CD14-positive monocyte (primary cell): ENCODE data around the gene MAU2. TPM values are rescaled to one million over a fixed set of nuclear protein-coding genes. Genes with fewer than 3 reads are reported as not detected.
"Not testable (repeated sequence)": the region's sequence is repeated elsewhere in the genome, so short reads cannot be mapped to it uniquely, and the experiment has no call there.

Source experiments
- DNase-seq, 3 donors: peaks; one replicate each; pipeline ENCODE4 v3.0.0-alpha.2; 2011 to 2022
- H2AFZ ChIP-seq: 2 replicates; pipeline ENCODE4 v1.6.0; 2012; ENCODE audit warnings: mild to moderate bottlenecking, low read depth, low read length, inconsistent platforms; ENCODE audit not compliant: insufficient read depth, poor library complexity, severe bottlenecking
- H3K27ac ChIP-seq, 2 donors: 1 replicate in 1 of 2; 2 replicates in 1 of 2; pipeline ENCODE4 v1.5.1; 2012 to 2013; ENCODE audit warnings: low read length in 2 of 2, control low read depth in 1 of 2, inconsistent platforms in 1 of 2, low read depth in 1 of 2, mild to moderate bottlenecking in 1 of 2
- H3K27me3 ChIP-seq, 2 donors: one replicate each; pipeline versions ENCODE4 v1.6.0 to v1.6.1; 2011 to 2013; ENCODE audit warnings: low read length in 2 of 2; ENCODE audit not compliant: control insufficient read depth in 2 of 2, insufficient read depth in 2 of 2
- H3K36me3 ChIP-seq, 2 donors: replicated peaks in 1 of 2; 1 replicate in 1 of 2; 2 replicates in 1 of 2; pipeline versions ENCODE4 v1.5.1 to v1.6.1; 2012 to 2013; ENCODE audit warnings: low read length in 2 of 2, control low read depth in 1 of 2, inconsistent platforms in 1 of 2, mild to moderate bottlenecking in 1 of 2; ENCODE audit not compliant: insufficient read depth in 2 of 2, control insufficient read depth in 1 of 2
- H3K4me1 ChIP-seq, 2 donors: 1 replicate in 1 of 2; 2 replicates in 1 of 2; pipeline versions ENCODE4 v1.5.1 to v1.6.1; 2012 to 2013; ENCODE audit warnings: low read length in 2 of 2, control low read depth in 1 of 2, inconsistent platforms in 1 of 2, mild to moderate bottlenecking in 1 of 2, moderate library complexity in 1 of 2; ENCODE audit not compliant: insufficient read depth in 2 of 2, control insufficient read depth in 1 of 2
- H3K4me2 ChIP-seq: replicated peaks from 2 replicates; pipeline ENCODE3; 2012; ENCODE audit warnings: low read length, moderate library complexity, mild to moderate bottlenecking; ENCODE audit not compliant: poor library complexity, severe bottlenecking; ENCODE audit errors: extremely low read depth
- H3K4me3 ChIP-seq, 3 experiments: fragments of 200-600 bp in 1 of 3; sonication (generic) in 1 of 3; replicated peaks in 1 of 3; 1 replicate in 2 of 3; 2 replicates in 1 of 3; pipeline ENCODE4 v1.5.1; 2011 to 2013; ENCODE audit warnings: low read length in 3 of 3, mild to moderate bottlenecking in 3 of 3, control low read depth in 2 of 3, low read depth in 2 of 3, inconsistent platforms in 1 of 3, moderate library complexity in 1 of 3
- H3K79me2 ChIP-seq: 2 replicates; pipeline ENCODE4 v1.6.0; 2012; ENCODE audit warnings: mild to moderate bottlenecking, control low read depth, inconsistent platforms, low read length, moderate library complexity; ENCODE audit not compliant: insufficient read depth
- H3K9ac ChIP-seq: 2 replicates; pipeline ENCODE4 v1.6.0; 2017; ENCODE audit warnings: low read length, mild to moderate bottlenecking; ENCODE audit not compliant: insufficient read depth, poor library complexity, severe bottlenecking
- H3K9me3 ChIP-seq, 2 donors: replicated peaks in 1 of 2; 1 replicate in 1 of 2; 2 replicates in 1 of 2; pipeline versions ENCODE4 v1.5.1 to v1.6.1; 2012 to 2013; ENCODE audit warnings: low read length in 2 of 2, control low read depth in 1 of 2; ENCODE audit not compliant: control insufficient read depth in 1 of 2, insufficient read depth in 1 of 2
- H4K20me1 ChIP-seq: 2 replicates; pipeline ENCODE4 v1.6.0; 2012; ENCODE audit warnings: mild to moderate bottlenecking, low read length, control low read depth, moderate library complexity; ENCODE audit not compliant: insufficient read depth
- H3K27ac Mint-ChIP-seq, 7 donors: one replicate each; pipeline ENCODE4 v1.8.0; 2020; ENCODE audit warnings: mild to moderate bottlenecking in 7 of 7, mixed read lengths in 7 of 7, moderate library complexity in 6 of 7, inconsistent platforms in 2 of 7
- H3K27me3 Mint-ChIP-seq, 3 donors: one replicate each; pipeline ENCODE4 v1.8.0; 2021 to 2022; ENCODE audit warnings: low read depth in 3 of 3, mild to moderate bottlenecking in 3 of 3, mixed read lengths in 3 of 3, moderate library complexity in 3 of 3, inconsistent platforms in 1 of 3
- H3K36me3 Mint-ChIP-seq, 2 donors: one replicate each; pipeline ENCODE4 v1.8.0; 2020; ENCODE audit warnings: mixed read lengths in 2 of 2, inconsistent platforms in 1 of 2, mild to moderate bottlenecking in 1 of 2
- H3K4me1 Mint-ChIP-seq: one replicate; pipeline ENCODE4 v1.8.0; 2020; ENCODE audit warnings: mild to moderate bottlenecking, mixed read lengths
- H3K4me3 Mint-ChIP-seq, 2 donors: one replicate each; pipeline ENCODE4 v1.8.0; 2020; ENCODE audit warnings: mild to moderate bottlenecking in 2 of 2, mixed read lengths in 2 of 2, moderate library complexity in 1 of 2
- H3K9me3 Mint-ChIP-seq, 7 donors: one replicate each; pipeline ENCODE4 v1.8.0; 2020 to 2022; ENCODE audit warnings: mixed read lengths in 7 of 7, mild to moderate bottlenecking in 6 of 7, moderate library complexity in 6 of 7, inconsistent platforms in 2 of 7
- CTCF ChIP-seq: fragments of 200-600 bp; IDR thresholded peaks from one replicate; pipeline ENCODE4 v1.8.0; 2022; ENCODE audit warnings: antibody characterized with exemption, mild to moderate bottlenecking
- WGBS: methylation state at CpG from one replicate; pipeline ENCODE4 v1.1.5; 2013; ENCODE audit warnings: missing lambda C conversion rate; ENCODE audit not compliant: insufficient coverage; 5-methylcytosine and 5-hydroxymethylcytosine counted together
- intact Hi-C, 2 donors: fragments of 100-400 bp; cut with micrococcal nuclease; formaldehyde crosslinking; loops; one replicate each; pipeline versions ENCODE4 v1.15.0 to v1.15.1; 2023
- polyA plus RNA-seq, 3 donors: library from polyadenylated mRNA; depleted of rRNA in 1 of 3; unstranded in 2 of 3; stranded (reverse) in 1 of 3; fragments of 300-500 nt in 2 of 3; fragments of >200 nt in 1 of 3; fragmentation: Illumina TruSeq in 2 of 3; gene quantifications; 1 replicate in 2 of 3; 2 replicates in 1 of 3; pipeline ENCODE4 v1.2.3, GENCODE V29; 2012 to 2021

MAU2 gene
- polyA plus RNA-seq, 3 donors: 7.4 to 68.4 (median 14.5) TPM

DNA sequence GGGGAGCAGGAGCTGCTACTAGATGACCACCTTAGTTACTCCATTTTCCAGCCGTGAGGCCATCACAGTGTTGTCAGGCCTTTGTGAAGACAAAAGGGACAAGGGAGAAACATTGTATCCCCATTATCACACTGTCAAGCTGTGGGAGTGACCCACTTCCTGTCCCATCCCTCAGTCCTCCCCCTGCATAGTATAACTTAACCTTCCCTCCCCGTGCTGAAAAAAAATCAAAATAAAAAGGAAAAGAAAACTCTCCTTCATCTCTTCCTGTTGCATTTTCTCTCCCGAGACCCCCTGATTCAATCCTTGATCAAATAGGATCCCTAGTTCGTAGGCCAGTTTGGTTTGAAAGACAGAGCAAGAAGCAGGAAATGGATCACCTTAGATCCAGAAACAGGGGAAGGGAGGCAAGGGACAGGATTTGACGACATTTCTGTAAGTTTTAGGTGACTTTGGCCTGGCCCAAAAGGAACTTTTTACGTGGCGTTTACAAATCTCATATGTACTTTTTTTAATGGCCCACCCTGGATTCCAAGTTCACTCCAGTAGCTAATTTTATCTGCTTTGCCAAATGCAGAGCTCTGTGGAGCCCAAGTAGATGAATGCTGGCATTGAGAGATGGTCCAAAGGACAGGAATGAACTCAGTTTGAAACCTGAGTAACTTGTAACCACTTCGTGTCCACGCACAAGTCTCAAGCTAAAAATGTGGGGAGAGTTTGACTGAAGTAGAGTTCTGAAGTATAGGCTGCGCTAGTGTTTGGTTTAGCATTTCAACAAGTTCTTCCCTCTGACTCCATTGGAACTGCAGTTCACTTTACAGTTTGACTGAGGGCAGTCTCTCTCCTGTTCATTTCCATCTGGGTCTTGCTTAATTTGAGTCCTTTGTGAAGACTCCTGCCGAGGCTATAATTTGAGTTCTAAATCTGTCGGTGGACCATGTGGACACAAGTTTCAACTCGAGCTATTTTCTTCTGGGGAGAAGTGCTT is 68.2 kb downstream of the MAU2 start:
- Histone ChIP-seq H3K4me2 (peak overlapping the region; percentile 14), H3K9me3 (no peaks in the 10 kb centered on the region), H4K20me1 (peaks cover 56% of the 10 kb centered on the region), H3K9ac (peak overlapping the region; percentile 9), H3K27me3 (no peaks in the 10 kb centered on the region), H3K36me3 (peaks cover 0 to 10% of the 10 kb centered on the region in 2 donors), H3K4me1 (peaks cover 64 to 83% of the 10 kb centered on the region in 2 donors), H3K79me2 (peaks cover 88% of the 10 kb centered on the region), H2AFZ (no peak overlapping the region), H3K4me3 (peak overlapping the region in 1 of 3 experiments; percentile 7), H3K27ac (peak overlapping the region in 1 of 2 donors; percentile 54)
- intact Hi-C loops: no loop called here
- Mint-ChIP-seq H3K27me3 (peaks cover 0 to 6% (median 0%) of the 10 kb centered on the region in 3 donors), H3K36me3 (peaks cover 16 to 30% of the 10 kb centered on the region in 2 donors), H3K4me3 (peak overlapping the region in 1 of 2 donors; percentile 5), H3K4me1 (peaks cover 73% of the 10 kb centered on the region), H3K27ac (peak overlapping the region; percentile 23 to 98 (median 65)), H3K9me3 (peaks cover 0 to 2% (median 0%) of the 10 kb centered on the region in 7 donors)
- 75% methylated on average over 6 of the region's 13 CpGs for WGBS
- TF ChIP-seq CTCF: no peak
- no peak for DNase-seq

DNA sequence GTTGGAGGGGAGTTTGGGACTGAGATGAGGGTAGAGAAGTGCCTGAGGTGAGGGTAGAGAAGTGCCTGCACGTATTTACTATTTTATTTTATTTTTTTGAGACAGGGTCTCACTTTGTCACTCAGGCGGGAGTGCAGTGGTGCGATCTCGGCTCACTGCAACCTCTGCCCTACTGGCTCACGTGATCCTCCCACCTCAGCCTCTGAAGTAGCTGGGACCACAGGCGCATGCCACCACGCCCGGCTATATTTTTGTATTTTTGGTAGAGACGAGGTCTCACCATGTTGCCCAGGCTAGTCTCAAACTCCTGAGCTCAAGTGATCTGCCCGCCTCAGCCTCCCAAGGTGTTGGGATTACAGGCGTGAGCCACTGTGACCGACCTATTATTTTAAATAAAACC is 69.1 kb downstream of the MAU2 start:
- DNase-seq, H3K4me3 ChIP-seq, intact Hi-C loops, H2AFZ ChIP-seq, H3K27me3 ChIP-seq, H3K36me3 ChIP-seq, H3K27me3 Mint-ChIP-seq, H3K4me2 ChIP-seq, H3K9me3 ChIP-seq, H3K9ac ChIP-seq, H3K9me3 Mint-ChIP-seq, H3K4me3 Mint-ChIP-seq: not testable (repeated sequence)
- Histone ChIP-seq H3K4me1 (peaks cover 68 to 85% of the 10 kb centered on the region in 2 donors), H4K20me1 (peaks cover 65% of the 10 kb centered on the region), H3K79me2 (peaks cover 91% of the 10 kb centered on the region), H3K27ac (peak overlapping the region; percentile 12 to 54)
- 96% methylated on average over 4 of the region's 12 CpGs for WGBS
- H3K27ac Mint-ChIP-seq: peak overlapping the region in 5 of 7 donors; percentile 7 to 84 (median 65)
- peaks cover 16 to 30% of the 10 kb centered on the region in 2 donors for H3K36me3 Mint-ChIP-seq
- peaks cover 76% of the 10 kb centered on the region for H3K4me1 Mint-ChIP-seq

GRCh38 chr19:19394333-19394732 is 73.7 kb downstream of the MAU2 start:
- H3K9me3 Mint-ChIP-seq, H3K36me3 ChIP-seq, DNase-seq, intact Hi-C loops, H2AFZ ChIP-seq, H3K27me3 Mint-ChIP-seq, H3K27me3 ChIP-seq, H3K9ac ChIP-seq, H3K9me3 ChIP-seq: not testable (repeated sequence)
- Mint-ChIP-seq H3K4me1 (peaks cover 57% of the 10 kb centered on the region), H3K27ac (peak overlapping the region; percentile 72 to 96 (median 90)), H3K4me3 (peak overlapping the region; percentile 48 to 73), H3K36me3 (peaks cover 9 to 15% of the 10 kb centered on the region in 2 donors)
- H3K4me1 ChIP-seq: peaks cover 41 to 65% of the 10 kb centered on the region in 2 donors
- WGBS: 97% methylated on average over 4 of the region's 7 CpGs
- H3K79me2 ChIP-seq: peaks cover 100% of the 10 kb centered on the region
- peaks cover 71% of the 10 kb centered on the region for H4K20me1 ChIP-seq
- H3K4me3 ChIP-seq: peak overlapping the region in 1 of 3 experiments; percentile 14
- H3K27ac ChIP-seq: peak overlapping the region; percentile 34 to 67
- H3K4me2 ChIP-seq: peak overlapping the region; percentile 37
